Kidney glomerular epithelial cell (primary cell): Measurements from ENCODE around the gene KMT2E.
"Not testable (repeated sequence)": the region's sequence is repeated elsewhere in the genome, so short reads cannot be mapped to it uniquely, and the experiment has no call there.

Source experiments
- DNase-seq: peaks from one replicate; lab custom pipeline; 2025; lab: John Stamatoyannopoulos, UW

The KMT2E gene

DNA sequence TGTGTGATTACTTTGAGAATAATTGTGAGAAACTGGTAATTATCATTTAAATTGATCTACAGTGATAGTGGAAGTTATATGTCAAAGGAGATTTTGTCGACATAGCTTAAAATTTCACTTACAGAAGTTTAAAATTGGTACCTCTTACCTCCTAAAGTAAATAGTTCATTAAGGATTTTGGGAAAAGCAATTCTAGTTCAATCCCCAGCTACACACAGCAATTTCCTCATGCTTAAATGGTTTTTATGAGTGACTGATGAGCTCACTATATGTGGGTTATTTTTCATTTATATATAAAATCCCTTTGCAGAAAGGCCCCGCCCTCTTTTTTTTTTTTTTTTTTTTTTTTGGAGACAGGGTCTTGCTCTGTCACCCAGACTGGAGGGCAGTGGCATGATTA is 12.7 kb downstream of the KMT2E start:
- DNase-seq, result no peak

DNA sequence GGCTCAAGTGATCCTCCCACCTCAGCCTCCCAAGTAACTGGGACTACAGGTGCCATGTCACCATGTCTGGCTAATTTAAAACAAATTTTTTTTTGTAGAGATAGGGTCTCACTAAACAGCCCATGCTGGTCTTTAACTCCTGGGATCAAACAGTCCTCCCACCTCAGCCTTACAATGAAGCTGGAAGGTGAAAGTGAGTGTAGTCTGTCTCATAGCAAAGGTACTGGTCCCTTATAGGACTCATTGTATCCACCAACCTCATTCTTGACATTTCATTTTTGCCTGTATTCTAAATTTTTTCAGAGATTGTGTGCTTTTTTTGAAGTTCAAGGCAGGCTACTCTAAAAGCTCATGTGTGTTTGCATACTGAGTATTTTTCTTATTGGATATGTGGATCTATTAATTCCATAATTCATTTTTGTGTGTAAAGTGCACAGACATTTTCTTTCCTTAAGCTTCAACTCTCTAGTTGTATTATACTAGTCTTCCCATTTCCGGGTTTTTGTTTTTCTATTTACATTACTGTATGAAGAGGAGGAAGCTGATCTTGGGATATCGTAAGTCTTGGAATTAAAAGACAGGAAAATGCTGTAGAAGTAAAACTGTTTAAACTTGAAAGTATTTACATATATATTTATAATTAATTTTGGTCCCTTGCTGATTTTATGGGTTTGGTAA is 13.3 kb downstream of the KMT2E start:
- no peak for DNase-seq

DNA sequence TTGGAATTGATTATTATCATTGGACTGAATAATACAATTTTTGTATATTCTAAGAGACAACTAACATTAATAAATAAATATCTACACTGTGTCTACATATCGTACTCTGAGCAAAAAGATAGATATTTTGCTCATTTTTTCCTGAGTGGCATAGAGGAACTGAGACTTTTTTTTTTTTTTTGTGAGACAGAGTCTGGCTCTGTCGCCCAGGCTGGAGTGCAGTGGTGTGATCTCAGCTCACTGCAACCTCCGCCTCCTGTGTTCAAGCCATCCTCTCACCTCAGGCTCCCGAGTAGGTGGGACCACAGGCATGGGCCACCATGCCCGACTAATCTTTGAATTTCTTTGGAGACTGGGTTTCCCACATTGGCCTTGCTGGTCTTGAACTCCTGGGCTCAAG is 14.0 kb downstream of the KMT2E start:
- DNase-seq, result no peak

DNA sequence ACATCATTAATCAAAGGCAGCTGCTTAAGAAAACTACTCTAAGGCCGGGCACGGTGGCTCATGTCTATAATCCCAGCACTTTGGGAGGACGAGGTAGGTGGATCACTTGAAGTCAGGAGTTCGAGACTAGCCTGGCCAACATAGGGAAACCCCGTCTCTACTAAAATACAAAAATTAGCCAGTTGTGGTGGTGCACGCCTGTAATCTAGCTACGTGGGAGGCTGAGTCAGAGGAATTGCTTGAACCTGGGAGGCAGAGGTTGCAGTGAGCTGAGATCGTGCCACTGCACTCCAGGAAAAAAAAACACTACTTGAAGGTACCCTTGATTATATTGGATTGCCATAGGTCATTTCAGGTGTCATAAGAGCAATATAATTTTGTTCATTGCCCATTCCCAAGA is 14.9 kb downstream of the KMT2E start:
- DNase-seq, result not testable (repeated sequence)

DNA sequence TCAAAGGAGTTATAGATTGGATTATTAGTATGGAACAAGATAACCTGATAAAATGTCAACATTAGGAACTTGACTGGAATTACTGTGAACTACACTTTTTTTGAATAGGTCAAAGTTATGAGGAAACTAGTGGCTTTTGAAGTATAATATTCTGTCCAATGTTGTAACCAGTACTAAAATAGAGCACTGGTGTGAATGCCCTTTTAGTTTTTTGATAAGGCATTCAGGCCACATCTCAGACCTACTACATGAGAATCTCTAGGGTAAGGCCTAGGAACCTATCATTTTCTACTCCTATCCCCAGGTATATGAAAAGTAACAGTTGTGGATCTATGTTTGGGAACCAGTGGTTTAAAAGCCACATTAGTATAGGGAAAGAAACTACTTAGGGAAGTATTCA is 16.4 kb downstream of the KMT2E start:
- DNase-seq, result no peak

DNA sequence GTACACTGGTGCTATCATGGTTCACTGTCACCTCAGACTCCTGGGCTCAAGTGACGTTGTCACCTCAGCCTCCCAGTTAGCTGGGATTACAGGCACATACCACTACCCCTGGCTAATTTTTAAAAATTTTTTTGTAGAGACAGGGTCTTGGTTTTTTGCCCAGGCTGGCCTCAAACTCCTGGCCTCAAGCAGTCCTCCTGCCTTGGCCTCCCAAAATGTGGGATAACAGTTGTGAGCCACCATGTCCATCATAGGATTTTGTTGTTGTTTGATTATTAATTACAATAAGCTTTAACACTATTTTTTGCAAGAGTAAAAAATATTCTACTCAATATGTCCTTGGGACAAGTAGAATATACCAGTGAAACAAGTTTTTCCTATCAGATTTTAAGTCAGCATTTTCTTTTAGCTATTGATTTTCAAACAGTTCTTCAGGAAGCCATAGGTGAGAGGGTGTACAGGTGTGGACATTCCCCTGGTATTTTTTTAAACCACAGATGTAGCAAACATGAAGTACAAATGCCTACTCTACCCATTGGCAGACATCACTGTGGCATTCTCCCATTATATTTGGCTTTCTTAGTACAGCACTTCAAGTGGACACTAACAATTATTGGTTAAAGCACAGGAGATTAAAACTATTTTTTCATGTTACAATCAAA is 18.7 kb downstream of the KMT2E start:
- no peak for DNase-seq

DNA sequence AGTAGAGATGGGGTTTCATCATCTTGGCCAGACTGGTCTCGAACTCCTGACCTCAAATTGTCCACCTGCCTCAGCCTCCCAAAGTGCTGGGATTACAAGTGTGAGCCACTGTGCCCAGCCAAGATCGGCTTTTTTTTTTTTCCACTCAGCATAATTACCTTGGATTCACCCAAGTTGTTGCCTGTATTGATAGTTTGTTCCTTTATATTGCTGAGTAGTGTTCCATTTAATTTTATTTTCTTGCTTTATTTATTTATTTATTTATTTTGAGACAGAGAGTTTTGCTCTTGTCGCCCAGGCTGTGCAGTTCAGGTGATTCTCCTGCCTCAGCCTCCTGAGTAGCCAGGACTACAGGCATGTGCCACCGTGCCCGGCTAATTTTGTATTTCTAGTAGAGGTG is 21.3 kb downstream of the KMT2E start:
- no peak for DNase-seq

DNA sequence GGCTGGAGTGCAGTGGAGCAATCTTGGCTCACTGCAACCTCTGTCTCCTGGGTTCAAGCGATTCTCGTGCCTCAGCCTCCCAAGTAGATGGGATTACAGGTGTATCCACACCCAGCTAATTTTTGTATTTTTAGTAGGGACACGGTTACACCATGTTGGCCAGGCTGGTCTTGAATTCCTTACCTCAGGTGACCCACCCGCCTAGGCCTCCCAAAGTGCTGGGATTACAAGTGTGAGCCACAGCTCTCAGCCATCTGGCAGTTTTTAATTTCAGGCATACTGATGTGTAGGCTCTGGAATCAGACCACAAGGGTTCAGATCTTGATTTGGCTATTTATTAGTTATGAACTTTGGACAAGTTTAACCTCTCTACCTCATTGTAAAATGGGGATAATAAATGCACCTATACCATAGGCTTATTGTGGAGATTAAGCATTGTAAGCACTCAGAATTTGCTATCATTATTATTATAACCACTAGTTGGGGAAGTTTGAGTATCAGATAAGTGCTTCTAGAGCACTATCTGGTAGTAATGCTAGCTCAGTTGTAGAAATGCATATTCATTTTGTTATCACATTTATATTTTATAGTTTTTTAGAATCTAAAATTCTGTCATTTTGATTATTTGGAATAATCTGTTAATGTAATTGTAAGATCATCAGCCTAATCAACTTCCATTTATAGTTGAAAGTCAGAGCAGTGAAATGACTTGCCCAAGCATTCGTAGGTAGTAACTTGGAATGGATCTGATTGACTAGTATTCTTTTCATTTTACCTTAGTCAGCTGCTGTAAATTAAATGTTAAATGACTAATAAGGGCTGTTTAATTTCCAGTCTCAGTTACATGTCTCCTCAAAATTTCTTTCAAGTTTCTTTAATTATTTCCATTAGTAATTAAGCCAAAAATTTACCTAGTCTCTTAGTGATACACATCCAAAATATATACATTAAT is 22.5 kb downstream of the KMT2E start:
- DNase-seq, result no peak

DNA sequence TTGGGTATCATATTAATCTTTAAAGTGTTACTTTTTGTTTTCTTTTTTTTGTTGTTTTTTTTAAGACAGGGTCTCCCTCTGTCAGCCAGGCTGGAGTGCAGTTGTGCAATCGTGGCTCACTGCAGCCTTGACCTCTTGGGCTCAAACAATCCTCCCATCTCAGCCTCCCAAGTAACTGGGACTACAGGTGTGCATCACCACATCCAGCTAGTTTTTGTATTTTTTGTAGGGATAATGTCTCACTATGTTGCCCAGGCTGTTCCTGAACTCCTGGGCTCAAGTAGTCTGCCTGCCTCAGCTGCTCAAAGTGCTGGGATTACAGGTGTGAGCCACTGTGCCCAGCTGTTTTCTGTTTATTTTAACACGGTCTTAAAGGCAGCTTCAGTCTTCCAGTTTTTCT is 23.3 kb downstream of the KMT2E start:
- DNase-seq, result no peak

DNA sequence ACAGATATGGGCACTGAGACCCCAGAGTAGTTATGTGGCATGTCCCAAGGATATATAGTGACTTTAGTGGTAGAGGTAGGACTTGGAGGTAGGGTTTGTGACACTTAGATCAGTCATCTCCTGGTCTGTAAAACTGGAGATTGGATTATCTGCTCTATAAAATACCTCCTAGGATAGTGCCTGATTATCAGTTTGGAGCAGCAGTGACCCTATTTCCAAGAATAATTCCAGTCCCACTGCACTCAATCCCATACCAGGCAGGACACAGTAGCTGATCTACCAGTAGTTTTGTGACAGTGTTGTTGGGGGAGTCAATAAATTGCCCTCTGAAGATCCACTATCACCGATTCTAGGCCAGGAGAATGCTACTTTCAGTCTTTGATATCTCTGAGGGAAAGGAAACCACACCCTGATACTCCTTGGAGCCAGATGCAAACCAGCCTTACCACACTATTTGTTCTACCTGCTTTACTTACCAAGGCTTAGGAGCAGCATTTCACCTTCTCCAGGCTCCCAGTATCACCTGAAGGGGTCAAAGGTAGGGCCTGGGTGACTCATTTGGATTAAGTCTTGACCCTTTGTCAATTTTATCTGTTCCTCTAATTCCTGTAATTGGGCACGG is 30.6 kb downstream of the KMT2E start:
- no peak for DNase-seq

DNA sequence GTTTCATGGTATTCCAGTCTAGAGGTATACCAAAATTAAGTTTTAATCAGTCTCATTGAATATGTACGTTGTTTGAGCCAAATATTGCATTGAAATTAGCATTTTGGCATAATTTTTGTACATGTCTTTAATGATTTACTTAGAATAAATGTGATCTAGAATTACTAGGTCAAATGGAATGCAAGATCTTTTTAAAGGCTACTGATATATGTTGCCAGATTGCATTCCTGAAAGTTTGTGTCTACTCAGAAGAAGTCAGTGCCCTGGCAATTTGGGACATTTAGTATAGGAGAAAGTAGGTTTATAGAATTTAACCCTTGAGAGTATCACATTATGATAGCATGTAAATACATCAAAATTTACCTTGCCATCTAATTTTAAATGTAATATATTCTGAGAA is 32.4 kb downstream of the KMT2E start:
- peak; percentile 59 for DNase-seq

DNA sequence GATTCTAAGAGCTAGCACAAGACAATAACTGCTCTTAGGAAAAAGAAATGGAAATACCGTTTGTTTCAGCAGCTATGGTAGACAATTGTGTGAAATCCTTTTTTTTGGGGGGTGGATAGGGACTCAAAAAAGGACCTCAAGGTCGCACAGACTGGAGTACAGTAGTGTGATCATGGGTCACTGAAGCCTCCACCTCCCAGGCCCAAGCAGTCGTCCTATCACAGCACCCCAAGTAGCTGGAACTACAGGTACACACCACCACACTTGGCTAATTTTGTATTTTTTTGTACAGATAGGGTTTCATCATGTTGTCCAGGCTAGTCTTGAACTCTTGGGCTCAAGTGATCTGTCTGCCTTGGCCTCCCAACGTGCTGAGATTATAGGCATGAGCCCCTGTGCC is 33.9 kb downstream of the KMT2E start:
- no peak for DNase-seq

DNA sequence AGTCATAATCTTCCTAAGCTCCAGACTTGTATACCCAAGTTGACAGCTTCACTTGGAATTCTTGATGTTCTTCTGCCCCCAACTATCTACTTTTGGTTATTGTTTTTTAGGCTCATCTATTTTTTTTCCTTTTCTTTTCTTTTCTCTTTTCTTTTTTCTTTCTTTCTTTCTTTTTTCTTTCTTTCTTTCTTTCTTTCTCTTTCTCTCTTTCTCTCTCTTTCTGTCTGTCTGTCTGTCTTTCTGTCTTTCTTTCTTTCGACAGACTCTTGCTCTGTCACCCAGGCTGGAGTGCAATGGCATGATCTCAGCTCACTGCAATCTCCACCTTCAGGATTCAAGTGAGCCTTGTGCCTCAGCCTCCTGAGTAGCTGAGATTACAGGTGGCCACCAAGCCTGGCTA is 36.5 kb downstream of the KMT2E start:
- DNase-seq, result no peak

DNA sequence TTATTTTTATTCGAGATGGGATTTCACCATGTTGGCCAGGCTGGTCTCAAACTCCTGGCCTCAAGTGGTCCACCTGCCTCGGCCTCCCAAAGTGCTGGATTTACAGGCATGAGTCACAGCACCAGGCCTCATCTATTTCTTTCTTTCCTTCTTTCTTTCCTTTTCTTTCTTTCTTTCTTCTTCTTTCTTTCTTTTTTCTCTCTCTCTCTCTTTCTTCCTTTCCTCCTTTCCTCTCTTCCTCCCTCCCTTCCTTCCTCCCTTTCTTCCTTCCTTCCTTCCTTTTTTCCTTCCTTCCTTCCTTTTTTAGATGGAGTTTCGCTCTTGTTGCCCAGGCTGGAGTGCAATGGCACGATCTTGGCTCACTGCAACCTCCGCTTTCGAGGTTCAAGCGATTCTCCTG is 36.9 kb downstream of the KMT2E start:
- DNase-seq, result not testable (repeated sequence)

DNA sequence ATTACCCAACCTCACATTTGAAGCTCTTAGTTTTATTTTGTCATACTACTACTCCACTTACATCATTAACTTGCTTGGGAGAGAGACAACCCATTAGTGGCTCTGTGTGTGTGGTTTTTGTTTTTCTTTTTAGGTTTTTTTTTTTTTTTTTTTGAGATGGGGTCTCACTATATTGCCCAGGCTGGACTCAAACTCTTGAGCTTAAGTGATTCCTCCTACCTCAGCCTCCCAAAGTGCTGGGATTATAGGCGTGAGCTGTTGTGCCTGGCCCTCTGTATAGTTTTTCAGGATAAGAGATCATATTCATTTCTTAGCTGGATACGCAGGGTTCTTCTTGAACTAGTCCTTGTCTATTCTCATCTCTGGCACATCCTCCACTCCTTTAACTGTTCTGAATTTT is 41.1 kb downstream of the KMT2E start:
- no peak for DNase-seq

DNA sequence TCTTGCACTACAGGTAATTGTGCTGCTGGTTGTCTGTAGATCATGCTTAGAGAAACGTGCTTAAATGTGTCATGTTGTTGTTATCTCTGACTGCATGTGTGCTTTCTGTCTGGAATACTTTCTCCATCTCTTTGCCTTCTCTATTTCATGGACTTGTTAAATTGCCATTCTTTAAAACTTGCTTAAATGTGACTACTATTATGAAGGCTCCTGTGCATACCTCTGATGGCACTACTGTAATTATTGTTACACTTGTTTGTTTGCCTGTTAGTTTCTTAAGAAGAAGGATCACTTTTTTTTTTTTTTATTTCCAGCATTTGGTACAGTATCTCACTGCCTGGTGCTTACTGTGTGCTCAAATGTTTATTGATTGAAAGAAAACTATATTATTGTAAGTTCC is 41.6 kb downstream of the KMT2E start:
- no peak for DNase-seq

DNA sequence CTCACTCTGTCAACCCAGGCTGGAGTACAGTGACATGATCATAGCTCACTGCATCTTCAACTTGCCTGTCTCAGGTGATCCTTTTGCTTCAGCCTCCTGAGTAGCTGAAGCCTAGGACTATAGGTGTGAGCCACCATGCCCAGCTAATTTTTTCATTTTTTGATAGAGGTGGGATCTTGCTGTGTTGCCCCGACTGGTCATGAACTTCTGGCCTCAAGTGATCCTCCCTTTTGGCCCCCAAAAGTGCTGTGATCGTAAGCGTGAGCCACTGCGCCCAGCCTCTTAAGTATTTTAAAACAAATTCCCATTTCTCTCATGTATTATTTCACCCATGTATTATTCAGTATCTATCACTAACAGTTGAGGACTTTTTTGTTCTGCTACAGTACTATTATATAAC is 43.5 kb downstream of the KMT2E start:
- DNase-seq, result no peak

DNA sequence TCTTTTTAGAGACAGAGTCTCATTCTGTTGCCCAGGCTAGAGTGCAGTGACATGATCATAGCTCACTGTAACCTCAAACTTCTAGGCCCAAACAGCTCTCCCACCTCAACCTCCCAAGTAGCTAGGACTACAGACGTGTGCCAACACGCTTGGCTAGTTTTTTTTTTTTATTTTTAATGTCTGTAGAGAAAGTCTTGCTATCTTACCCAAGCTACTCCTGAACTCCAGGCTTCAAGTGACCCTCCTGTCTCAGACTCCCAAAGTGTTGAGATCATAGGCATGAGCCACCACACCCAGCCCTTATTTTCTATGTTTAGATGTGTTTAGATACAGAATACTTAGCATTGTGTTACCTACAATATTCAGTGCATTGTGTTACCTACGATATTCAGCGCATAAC is 46.4 kb downstream of the KMT2E start:
- no peak for DNase-seq

DNA sequence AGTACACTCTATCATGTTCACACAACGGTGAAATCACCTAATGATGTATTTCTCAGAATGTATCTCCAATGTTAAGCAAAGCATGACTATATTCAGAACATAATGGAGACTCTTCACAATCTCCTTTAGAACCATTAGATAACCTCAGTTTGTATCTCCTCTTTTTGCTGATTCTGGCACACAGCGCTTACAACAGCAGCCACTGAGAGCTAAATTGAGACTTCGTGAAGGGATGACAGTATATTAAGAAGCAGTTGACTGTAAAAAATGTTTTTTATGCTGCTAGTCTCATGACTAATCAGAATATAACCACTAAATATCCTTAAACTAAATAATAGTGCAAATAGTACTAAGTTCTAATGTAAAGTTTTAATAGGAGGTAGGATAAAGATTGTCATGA is 46.9 kb downstream of the KMT2E start:
- no peak for DNase-seq

DNA sequence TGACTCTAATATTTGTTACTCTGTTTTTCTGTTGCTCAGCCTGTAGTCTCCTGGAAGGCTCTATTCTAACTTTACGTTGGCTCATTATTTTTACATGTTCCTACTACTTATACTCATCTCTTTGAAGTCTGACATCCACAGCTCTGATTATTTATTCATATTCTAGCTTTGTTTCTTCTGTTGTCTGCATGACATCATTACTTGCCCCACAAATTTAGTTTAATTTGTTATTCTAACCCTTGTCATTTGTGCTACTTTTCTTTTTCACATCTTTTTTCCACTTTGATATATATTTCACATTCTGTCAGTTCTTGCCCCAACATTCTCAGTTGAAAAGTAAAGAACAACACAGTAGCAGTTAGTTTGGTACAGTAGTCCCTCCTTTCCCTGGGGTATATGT is 51.1 kb downstream of the KMT2E start:
- DNase-seq, result no peak

DNA sequence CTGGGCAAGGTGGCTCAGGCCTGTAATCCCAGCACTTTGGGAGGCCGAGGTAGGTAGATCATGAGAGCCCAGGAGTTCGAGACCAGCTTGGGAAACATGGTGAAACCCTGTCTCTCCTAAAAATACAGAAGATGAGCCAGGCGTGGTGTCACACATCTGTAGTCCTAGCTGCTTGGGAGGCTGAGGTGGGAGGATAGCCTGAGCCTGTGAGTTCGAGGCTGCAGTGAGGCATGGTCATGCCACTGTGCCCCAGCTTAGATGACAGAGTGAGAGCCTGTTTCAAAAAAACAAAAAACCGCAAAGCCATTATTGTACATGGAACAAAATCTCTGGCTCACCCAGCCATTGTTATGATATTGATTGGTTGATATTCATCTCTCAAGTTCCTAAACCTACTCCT is 53.7 kb downstream of the KMT2E start:
- DNase-seq, result no peak

DNA sequence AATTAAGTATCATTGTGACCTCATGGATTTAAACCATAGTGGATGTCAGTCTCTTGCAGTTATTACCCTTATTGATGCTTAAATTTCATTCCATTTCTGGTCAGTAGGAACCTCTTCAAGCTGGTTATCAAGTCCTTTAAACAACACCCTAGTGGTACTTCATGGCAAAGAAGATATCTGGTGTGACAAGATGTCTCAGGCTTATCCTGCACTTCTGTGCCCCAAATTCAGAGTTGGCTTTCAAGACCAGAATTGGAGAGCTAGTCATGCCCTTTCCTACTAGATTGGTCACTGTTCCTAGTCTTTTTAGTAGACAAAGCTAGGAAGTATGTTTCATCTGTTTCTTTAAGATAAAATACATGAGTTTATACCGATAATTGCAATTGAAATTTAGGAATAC is 54.9 kb downstream of the KMT2E start:
- DNase-seq, result no peak

DNA sequence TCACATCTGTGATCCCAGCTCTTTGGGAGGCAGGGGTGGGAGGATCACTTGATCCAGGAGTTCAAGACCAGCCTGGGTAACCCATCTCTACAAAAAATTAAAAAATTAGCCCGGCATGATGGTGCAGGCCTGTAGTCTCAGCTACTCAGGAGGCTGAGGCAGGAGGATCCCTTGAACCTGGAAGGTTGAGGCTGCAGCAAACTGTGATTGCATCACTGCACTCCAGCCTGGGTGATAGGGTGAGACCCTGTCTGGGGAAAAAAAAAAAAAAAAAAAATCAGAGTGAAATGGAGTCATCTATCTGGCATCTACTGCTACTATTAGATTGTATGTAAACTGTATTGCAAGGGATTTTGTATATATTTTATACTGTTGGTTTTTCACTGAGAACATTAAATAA is 59.1 kb downstream of the KMT2E start:
- no peak for DNase-seq
